ENCODE results near the gene HNRNPF. TPM values are rescaled to one million over a fixed set of nuclear protein-coding genes. Genes with fewer than 3 reads are reported as not detected.

The HNRNPF gene
- total RNA-seq, 1 experiment from 2014 or later, result 358 TPM

DNA sequence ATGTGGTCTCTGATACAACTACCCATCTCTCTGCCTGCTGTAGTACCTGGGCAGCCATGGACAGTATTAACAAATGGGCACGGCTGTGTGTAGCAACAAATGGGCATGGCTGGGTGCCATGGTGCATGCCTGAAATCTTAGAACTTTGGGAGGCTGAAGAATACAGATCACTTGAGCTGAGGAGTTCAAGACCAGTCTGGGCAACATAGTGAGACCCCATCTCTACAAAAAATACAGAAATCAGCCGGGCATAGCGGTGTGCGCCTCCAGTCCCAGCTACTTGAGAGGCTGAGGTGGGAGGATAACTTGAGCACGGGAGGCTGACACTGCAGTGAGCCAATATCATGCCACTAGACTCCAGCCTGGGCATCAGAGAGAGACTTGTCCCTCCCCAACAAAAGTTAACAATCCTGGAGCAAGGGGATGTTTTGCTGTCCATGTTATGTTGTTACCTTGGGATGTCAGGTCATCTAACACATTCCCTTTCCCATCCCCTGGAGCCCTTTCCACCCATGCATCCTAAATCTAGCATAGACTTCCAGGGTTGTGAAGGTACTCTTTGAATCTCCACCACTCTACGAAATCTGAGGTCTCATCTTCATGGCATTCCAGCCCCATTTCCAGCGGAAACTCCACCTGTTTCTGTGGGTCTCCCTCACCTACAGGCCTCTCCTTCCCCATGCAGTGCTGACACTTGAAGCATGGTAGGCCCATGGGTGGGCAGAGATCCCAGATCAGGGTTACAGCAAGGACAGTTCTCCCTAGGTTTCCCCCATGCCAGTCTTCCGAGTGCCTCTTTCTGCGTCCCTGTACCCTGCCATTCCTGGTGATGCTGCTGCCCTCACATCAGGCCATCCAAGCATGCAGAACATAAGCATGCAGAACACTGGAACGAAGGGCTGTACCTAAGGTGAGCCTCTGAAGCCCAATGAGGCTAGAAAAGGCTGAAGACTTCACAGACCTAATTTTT is 24.4 kb downstream of the HNRNPF start (continued):
- TF ChIP-seq, protein P1, sequence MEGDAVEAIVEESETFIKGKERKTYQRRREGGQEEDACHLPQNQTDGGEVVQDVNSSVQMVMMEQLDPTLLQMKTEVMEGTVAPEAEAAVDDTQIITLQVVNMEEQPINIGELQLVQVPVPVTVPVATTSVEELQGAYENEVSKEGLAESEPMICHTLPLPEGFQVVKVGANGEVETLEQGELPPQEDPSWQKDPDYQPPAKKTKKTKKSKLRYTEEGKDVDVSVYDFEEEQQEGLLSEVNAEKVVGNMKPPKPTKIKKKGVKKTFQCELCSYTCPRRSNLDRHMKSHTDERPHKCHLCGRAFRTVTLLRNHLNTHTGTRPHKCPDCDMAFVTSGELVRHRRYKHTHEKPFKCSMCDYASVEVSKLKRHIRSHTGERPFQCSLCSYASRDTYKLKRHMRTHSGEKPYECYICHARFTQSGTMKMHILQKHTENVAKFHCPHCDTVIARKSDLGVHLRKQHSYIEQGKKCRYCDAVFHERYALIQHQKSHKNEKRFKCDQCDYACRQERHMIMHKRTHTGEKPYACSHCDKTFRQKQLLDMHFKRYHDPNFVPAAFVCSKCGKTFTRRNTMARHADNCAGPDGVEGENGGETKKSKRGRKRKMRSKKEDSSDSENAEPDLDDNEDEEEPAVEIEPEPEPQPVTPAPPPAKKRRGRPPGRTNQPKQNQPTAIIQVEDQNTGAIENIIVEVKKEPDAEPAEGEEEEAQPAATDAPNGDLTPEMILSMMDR (IDR thresholded peaks at IDR 0.05), result no peak
- TF ChIP-seq PRRX2 (CRISPR knock-in tag; IDR thresholded peaks at IDR 0.05) (peak; percentile 69; the same call in 1 of the 2 replicates), ZNF121 (CRISPR knock-in tag; IDR thresholded peaks at IDR 0.05) (peak; percentile 95), JAZF1 (CRISPR knock-in tag; IDR thresholded peaks at IDR 0.05) (no peak), NFATC4 (CRISPR knock-in tag; IDR thresholded peaks at IDR 0.05) (no peak)
- TF ChIP-seq, protein P2, sequence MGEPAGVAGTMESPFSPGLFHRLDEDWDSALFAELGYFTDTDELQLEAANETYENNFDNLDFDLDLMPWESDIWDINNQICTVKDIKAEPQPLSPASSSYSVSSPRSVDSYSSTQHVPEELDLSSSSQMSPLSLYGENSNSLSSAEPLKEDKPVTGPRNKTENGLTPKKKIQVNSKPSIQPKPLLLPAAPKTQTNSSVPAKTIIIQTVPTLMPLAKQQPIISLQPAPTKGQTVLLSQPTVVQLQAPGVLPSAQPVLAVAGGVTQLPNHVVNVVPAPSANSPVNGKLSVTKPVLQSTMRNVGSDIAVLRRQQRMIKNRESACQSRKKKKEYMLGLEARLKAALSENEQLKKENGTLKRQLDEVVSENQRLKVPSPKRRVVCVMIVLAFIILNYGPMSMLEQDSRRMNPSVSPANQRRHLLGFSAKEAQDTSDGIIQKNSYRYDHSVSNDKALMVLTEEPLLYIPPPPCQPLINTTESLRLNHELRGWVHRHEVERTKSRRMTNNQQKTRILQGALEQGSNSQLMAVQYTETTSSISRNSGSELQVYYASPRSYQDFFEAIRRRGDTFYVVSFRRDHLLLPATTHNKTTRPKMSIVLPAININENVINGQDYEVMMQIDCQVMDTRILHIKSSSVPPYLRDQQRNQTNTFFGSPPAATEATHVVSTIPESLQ (CRISPR knock-in tag; IDR thresholded peaks at IDR 0.05), result no peak
- TF ChIP-seq, protein P3, sequence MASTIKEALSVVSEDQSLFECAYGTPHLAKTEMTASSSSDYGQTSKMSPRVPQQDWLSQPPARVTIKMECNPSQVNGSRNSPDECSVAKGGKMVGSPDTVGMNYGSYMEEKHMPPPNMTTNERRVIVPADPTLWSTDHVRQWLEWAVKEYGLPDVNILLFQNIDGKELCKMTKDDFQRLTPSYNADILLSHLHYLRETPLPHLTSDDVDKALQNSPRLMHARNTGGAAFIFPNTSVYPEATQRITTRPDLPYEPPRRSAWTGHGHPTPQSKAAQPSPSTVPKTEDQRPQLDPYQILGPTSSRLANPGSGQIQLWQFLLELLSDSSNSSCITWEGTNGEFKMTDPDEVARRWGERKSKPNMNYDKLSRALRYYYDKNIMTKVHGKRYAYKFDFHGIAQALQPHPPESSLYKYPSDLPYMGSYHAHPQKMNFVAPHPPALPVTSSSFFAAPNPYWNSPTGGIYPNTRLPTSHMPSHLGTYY (CRISPR knock-in tag; IDR thresholded peaks at IDR 0.05), result no peak; the same call in 1 of the 2 replicates
- TF ChIP-seq, protein P4, sequence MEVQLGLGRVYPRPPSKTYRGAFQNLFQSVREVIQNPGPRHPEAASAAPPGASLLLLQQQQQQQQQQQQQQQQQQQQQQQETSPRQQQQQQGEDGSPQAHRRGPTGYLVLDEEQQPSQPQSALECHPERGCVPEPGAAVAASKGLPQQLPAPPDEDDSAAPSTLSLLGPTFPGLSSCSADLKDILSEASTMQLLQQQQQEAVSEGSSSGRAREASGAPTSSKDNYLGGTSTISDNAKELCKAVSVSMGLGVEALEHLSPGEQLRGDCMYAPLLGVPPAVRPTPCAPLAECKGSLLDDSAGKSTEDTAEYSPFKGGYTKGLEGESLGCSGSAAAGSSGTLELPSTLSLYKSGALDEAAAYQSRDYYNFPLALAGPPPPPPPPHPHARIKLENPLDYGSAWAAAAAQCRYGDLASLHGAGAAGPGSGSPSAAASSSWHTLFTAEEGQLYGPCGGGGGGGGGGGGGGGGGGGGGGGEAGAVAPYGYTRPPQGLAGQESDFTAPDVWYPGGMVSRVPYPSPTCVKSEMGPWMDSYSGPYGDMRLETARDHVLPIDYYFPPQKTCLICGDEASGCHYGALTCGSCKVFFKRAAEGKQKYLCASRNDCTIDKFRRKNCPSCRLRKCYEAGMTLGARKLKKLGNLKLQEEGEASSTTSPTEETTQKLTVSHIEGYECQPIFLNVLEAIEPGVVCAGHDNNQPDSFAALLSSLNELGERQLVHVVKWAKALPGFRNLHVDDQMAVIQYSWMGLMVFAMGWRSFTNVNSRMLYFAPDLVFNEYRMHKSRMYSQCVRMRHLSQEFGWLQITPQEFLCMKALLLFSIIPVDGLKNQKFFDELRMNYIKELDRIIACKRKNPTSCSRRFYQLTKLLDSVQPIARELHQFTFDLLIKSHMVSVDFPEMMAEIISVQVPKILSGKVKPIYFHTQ (CRISPR knock-in tag; IDR thresholded peaks at IDR 0.05), result peak; percentile 80; the same call in 1 of the 2 replicates
- TF ChIP-seq, protein P5, sequence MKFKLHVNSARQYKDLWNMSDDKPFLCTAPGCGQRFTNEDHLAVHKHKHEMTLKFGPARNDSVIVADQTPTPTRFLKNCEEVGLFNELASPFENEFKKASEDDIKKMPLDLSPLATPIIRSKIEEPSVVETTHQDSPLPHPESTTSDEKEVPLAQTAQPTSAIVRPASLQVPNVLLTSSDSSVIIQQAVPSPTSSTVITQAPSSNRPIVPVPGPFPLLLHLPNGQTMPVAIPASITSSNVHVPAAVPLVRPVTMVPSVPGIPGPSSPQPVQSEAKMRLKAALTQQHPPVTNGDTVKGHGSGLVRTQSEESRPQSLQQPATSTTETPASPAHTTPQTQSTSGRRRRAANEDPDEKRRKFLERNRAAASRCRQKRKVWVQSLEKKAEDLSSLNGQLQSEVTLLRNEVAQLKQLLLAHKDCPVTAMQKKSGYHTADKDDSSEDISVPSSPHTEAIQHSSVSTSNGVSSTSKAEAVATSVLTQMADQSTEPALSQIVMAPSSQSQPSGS (CRISPR knock-in tag; IDR thresholded peaks at IDR 0.05; ENCODE audit: borderline replicate concordance, low read depth), result no peak

DNA sequence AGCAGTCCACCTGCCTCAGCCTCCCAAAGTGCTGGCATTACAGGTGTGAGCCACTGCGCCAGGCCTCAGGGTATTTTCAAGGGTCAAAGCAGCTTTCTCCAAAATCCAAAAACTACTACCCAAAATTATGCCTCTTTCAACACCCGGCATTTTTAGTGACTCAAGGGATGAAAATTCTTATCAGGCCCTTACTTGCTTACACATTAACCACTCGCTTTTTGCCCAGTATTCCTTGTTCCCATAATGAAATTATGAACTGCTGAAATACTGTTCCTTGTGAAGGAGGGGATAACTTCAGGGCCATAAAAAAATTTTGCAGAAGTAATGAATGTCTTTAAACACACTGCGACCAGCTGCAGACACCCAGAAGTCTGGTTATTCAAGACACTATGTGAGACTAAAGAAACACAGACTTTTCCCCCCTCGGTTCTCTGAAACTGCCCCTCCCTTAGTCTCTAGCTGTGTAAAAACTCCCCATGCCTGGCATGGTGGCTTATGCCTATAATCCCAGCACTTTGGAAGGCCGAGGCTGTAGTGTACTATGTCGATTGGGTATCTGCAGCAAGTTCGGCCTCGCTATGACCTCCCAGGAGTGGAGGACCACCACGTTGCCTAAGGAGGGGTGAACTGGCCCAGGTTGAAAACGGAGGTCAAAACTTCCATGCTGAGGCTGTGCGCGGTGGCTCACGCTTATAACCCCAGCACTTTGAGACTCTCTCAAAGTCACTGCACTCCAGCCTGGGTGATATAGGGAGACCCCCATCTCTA is 25.6 kb downstream of the HNRNPF start:
- ChIA-PET CTCF (interaction anchor here (0.6 kb wide), 1 partner anchor 79 kb away, joined by 3 read pairs; no protein-coding TSS in a partner anchor), POLR2A (interaction anchor here (0.7 to 1.0 kb wide), 2 partner anchors 12 to 196 kb away, joined by 4 to 6 read pairs; no protein-coding TSS in a partner anchor)
- Mint-ChIP-seq H3K4me3 (no peak overlapping the region), H3K9me3 (no peaks in the 10 kb centered on the region), H3K36me3 (peaks cover 28% of the 10 kb centered on the region), H3K4me1 (no peaks in the 10 kb centered on the region), H3K27ac (no peak overlapping the region), H3K27me3 (ENCODE audit: low read depth) (no peaks in the 10 kb centered on the region; the same call in 1 of the 2 replicates)
- peak; percentile 11 for ATAC-seq
- DNase-seq (ENCODE audit: low spot score), result no peak
- TF ChIP-seq, protein P6, sequence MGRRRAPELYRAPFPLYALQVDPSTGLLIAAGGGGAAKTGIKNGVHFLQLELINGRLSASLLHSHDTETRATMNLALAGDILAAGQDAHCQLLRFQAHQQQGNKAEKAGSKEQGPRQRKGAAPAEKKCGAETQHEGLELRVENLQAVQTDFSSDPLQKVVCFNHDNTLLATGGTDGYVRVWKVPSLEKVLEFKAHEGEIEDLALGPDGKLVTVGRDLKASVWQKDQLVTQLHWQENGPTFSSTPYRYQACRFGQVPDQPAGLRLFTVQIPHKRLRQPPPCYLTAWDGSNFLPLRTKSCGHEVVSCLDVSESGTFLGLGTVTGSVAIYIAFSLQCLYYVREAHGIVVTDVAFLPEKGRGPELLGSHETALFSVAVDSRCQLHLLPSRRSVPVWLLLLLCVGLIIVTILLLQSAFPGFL (CRISPR knock-in tag; IDR thresholded peaks at IDR 0.05; ENCODE audit: borderline replicate concordance), result no peak
- TF ChIP-seq, protein P7, sequence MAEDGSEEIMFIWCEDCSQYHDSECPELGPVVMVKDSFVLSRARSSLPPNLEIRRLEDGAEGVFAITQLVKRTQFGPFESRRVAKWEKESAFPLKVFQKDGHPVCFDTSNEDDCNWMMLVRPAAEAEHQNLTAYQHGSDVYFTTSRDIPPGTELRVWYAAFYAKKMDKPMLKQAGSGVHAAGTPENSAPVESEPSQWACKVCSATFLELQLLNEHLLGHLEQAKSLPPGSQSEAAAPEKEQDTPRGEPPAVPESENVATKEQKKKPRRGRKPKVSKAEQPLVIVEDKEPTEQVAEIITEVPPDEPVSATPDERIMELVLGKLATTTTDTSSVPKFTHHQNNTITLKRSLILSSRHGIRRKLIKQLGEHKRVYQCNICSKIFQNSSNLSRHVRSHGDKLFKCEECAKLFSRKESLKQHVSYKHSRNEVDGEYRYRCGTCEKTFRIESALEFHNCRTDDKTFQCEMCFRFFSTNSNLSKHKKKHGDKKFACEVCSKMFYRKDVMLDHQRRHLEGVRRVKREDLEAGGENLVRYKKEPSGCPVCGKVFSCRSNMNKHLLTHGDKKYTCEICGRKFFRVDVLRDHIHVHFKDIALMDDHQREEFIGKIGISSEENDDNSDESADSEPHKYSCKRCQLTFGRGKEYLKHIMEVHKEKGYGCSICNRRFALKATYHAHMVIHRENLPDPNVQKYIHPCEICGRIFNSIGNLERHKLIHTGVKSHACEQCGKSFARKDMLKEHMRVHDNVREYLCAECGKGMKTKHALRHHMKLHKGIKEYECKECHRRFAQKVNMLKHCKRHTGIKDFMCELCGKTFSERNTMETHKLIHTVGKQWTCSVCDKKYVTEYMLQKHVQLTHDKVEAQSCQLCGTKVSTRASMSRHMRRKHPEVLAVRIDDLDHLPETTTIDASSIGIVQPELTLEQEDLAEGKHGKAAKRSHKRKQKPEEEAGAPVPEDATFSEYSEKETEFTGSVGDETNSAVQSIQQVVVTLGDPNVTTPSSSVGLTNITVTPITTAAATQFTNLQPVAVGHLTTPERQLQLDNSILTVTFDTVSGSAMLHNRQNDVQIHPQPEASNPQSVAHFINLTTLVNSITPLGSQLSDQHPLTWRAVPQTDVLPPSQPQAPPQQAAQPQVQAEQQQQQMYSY (CRISPR knock-in tag; IDR thresholded peaks at IDR 0.05), result no peak
- TF ChIP-seq, protein P8, sequence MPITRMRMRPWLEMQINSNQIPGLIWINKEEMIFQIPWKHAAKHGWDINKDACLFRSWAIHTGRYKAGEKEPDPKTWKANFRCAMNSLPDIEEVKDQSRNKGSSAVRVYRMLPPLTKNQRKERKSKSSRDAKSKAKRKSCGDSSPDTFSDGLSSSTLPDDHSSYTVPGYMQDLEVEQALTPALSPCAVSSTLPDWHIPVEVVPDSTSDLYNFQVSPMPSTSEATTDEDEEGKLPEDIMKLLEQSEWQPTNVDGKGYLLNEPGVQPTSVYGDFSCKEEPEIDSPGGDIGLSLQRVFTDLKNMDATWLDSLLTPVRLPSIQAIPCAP (CRISPR knock-in tag; IDR thresholded peaks at IDR 0.05), result no peak
- TF ChIP-seq, protein P9, sequence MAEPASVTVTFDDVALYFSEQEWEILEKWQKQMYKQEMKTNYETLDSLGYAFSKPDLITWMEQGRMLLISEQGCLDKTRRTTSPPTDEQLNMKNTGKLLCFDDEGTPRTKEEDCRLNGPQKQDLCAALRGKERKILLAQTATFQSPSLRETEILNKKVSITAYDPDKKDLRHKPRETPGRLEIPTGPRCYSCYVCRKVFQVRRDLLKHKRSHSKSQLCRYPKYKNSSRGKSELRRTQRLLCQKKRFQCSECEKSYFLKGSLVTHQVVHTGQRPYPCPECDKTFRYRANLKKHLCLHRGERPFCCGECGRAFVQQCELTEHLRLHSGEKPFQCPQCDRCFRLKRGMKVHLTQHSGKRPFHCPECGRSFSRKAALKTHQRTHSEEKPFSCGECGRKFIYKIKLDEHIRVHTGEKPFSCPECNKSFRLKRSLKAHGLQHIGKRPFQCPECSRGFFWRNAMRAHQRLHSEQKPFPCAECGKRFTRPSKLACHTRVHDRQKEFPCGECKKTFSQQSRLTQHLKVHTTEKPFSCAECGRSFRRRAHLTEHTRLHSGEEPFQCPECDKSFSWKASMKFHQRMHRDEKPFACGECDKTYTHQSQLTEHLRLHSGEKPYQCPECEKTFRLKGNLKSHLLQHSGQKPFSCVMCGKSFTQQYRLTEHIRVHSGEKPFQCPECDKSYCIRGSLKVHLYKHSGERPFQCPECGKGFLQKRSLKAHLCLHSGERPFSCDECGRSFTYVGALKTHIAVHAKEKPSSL (CRISPR knock-in tag; conservative IDR thresholded peaks at IDR 0.05), result no peak
- TF ChIP-seq MXD4 (CRISPR knock-in tag; IDR thresholded peaks at IDR 0.05; ENCODE audit: borderline replicate concordance), result no peak
